GM06990 (cell line): ENCODE measurements around the gene SMIM21.

Source experiments
- DNase-seq: peaks from one replicate; pipeline ENCODE4 v3.0.0-alpha.2; 2011; ENCODE audit not compliant: insufficient read length; ENCODE audit errors: extremely low read depth
- H3K27me3 ChIP-seq: replicated peaks from 2 replicates; pipeline ENCODE4 v1.6.0; 2011; ENCODE audit warnings: low read length; ENCODE audit not compliant: control insufficient read depth, insufficient read depth
- H3K36me3 ChIP-seq: 2 replicates; pipeline ENCODE4 v1.5.1; 2011; ENCODE audit warnings: low read length; ENCODE audit not compliant: control insufficient read depth, insufficient read depth
- H3K4me3 ChIP-seq: replicated peaks from 2 replicates; pipeline ENCODE4 v1.5.1; 2011; ENCODE audit warnings: low read depth, mild to moderate bottlenecking, control low read depth, low read length
- TF ChIP-seq, protein P1 (sequence below): IDR thresholded peaks from 2 replicates; pipeline ENCODE4 v1.5.1; 2011; ENCODE audit warnings: low read length, control low read depth, mild to moderate bottlenecking, inconsistent platforms; ENCODE audit not compliant: insufficient read depth, poor library complexity, severe bottlenecking

The SMIM21 gene

DNA sequence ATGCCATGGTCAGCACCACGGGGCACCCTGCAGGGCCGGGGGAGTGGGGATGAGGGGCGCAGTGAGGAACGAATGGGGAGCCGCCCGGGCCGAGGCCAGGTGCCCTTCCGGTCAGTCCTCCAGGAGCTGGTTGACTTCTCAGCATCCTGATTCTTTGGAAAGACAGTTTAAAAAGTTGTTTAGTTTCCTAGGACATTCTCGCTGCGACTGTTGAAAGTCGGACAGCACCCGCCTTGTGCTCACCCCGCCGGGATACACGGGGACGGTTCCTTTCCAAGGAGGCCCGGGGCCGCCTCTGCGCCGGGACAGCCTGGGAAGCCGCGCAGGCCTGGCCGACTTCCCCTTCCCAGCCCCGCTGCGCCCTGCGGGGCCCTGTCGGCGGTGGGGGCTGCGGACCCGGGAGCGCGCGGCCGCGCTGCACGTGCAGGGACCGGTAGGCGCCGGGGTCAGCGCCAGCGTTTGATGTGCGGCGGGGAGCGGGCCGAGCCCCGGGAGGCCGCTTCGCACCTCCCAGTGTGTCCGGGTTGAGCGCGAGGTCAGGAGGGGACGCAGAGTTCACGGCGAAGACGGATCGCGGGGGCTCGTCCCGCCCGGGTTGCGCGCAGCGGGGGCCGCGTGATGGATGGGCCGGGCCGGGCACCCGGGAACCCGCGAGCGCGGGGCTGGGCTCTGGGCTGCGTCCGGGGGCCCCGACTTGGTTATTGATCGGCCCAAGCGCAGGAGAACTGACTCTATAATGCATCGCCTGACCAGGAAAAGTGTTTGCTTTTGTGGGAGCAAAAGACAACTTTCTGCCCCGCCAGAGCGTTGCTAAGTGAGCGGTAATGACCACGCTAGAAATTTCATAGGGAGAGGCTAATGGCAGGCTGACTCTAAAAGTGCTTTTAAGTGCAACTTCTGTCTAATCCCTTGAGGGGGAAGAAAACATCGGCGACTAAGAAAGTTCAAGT is 28.0 kb upstream of the SMIM21 start:
- DNase-seq, result no peak
- Histone ChIP-seq H3K27me3 (no peaks in the 10 kb centered on the region), H3K4me3 (no peak overlapping the region), H3K36me3 (no peaks in the 10 kb centered on the region)
- TF ChIP-seq, protein P1, sequence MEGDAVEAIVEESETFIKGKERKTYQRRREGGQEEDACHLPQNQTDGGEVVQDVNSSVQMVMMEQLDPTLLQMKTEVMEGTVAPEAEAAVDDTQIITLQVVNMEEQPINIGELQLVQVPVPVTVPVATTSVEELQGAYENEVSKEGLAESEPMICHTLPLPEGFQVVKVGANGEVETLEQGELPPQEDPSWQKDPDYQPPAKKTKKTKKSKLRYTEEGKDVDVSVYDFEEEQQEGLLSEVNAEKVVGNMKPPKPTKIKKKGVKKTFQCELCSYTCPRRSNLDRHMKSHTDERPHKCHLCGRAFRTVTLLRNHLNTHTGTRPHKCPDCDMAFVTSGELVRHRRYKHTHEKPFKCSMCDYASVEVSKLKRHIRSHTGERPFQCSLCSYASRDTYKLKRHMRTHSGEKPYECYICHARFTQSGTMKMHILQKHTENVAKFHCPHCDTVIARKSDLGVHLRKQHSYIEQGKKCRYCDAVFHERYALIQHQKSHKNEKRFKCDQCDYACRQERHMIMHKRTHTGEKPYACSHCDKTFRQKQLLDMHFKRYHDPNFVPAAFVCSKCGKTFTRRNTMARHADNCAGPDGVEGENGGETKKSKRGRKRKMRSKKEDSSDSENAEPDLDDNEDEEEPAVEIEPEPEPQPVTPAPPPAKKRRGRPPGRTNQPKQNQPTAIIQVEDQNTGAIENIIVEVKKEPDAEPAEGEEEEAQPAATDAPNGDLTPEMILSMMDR, result no peak

DNA sequence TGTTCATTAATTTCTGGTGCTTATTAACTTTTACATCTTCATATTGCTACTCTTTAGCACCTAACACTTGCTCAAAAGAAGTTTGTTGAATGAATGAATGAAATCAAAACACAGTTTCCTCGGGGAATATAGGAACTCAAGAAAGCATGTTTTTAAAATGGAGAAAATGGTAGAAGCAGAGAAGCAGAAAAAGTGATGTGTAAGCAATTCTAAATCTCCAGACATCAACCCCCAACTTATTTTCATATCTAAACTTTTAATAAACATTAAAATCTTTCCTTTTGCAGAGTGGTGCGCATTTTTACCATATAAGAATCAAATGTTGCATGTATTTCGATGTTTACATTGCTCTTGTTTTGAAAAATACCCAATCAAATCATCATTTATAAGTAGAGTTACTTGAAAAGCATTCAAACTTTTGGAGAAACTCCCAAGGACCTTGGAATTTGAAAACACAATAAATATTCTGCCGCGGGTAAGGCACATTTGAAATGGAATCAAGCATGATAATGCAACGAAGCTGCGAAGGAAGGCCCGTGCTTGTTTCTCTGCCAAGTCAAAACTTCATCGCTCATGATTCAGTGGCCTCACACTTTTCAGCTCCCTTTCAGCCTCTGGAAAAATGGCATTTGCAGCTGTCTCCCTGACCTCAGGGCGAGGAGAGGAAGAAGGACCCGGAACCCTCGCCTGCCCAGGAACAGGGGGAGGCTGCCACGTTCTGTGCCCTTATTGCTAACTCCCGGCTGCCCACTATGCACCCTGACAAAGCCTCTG is 26.7 kb upstream of the SMIM21 start:
- Histone ChIP-seq H3K27me3 (no peaks in the 10 kb centered on the region), H3K36me3 (no peaks in the 10 kb centered on the region), H3K4me3 (no peak overlapping the region)
- no peak for DNase-seq
- TF ChIP-seq, protein P1, result no peak

DNA sequence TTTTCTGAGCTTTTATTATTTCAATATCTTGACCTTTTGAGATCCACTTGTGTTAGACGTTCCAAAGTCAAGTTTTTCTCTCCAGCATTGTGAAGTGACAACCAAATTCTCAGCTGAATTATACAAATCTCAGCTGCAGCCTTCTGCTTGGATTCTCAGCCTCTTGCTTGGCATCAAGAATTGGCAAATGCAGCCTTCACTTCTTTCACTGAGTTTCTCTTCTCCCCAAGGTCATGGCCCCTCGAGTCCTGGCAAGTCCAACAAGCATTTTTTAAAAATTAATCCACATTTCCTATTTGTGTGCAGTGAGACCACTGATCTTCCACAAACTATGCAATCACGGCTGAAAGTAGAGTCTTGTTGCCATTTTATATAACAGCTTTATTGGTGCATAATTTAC is 23.4 kb upstream of the SMIM21 start:
- TF ChIP-seq, protein P1, result no peak
- H3K4me3 ChIP-seq, result no peak overlapping the region
- no peaks in the 10 kb centered on the region for H3K36me3 ChIP-seq
- no peak for DNase-seq
- no peaks in the 10 kb centered on the region for H3K27me3 ChIP-seq

DNA sequence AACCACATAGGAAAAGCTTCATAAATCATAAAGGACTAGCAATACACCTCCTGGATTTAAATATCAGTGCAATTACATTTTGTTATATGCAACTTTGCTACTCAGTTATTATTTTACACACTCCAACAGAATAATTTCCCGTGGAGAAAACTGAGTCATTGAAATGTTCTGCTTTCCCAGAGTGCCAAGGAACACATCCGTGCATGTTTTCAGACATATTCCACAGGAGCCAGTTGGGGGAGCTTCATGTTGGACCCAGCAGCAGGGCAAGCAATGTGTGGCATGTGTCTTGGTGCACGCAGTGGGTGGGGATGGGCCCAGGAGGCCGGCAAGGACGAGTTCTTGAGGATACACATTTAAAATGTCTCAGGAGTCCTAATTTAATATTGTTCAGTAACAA is 14.4 kb upstream of the SMIM21 start:
- TF ChIP-seq, protein P1, result no peak
- no peak for DNase-seq
- Histone ChIP-seq H3K27me3 (peaks cover 2% of the 10 kb centered on the region), H3K4me3 (no peak overlapping the region), H3K36me3 (no peaks in the 10 kb centered on the region)

DNA sequence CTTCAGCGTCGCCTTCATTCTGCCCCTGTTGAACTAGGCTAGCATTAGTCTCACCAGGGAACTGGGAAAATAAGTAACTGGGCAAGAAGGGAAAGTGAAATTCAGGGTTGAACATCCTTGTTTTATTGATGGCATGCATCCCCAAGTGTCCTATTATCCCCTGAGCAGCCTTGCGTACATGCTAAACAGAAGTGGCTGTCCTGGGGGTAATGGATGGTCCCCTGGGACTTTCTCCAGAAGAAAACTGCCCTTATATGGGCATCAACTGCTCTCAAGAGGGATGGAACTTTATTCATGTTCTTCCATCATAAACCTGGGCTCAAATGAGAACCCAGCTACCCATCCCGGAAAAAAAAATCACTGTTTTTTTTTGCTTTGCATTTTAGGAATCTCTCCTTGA is 11.8 kb upstream of the SMIM21 start:
- H3K36me3 ChIP-seq, result no peaks in the 10 kb centered on the region
- TF ChIP-seq, protein P1, result no peak
- no peak for DNase-seq
- no peak overlapping the region for H3K4me3 ChIP-seq
- peaks cover 2% of the 10 kb centered on the region for H3K27me3 ChIP-seq
